Neural progenitor cell (in vitro differentiated cells): ENCODE data around the gene HSP90AB1.

Experiments used
- CTCF ChIP-seq: fragments of 200-600 bp; sonication (generic); IDR thresholded peaks from 2 replicates; pipeline ENCODE4 v1.5.1; 2017; ENCODE audit warnings: antibody characterized with exemption, mild to moderate bottlenecking
- EZH2 ChIP-seq: fragments of 200-600 bp; sonication (generic); IDR thresholded peaks from 2 replicates; pipeline ENCODE4 v1.6.1; 2017; ENCODE audit warnings: antibody characterized with exemption, mild to moderate bottlenecking, moderate library complexity
- EZH2phosphoT487 ChIP-seq: fragments of 200-600 bp; sonication (generic); IDR thresholded peaks from 2 replicates; pipeline ENCODE4 v1.6.1; 2017; ENCODE audit warnings: antibody characterized with exemption

- TF ChIP-seq CTCF (no peak), EZH2 (no peak), EZH2phosphoT487 (no peak)
Observed at GRCh38 chr6:44256775-44257024, 9.8 kb downstream of the HSP90AB1 start.
